ENCODE data around the gene ZNF735. TPM values are rescaled to one million over a fixed set of nuclear protein-coding genes. Genes with fewer than 3 reads are reported as not detected.
"Not testable (repeated sequence)": the region's sequence is repeated elsewhere in the genome, so short reads cannot be mapped to it uniquely, and the experiment has no call there.

ZNF735 gene
- total RNA-seq, 1 donor from 2014 or later: not detected

DNA sequence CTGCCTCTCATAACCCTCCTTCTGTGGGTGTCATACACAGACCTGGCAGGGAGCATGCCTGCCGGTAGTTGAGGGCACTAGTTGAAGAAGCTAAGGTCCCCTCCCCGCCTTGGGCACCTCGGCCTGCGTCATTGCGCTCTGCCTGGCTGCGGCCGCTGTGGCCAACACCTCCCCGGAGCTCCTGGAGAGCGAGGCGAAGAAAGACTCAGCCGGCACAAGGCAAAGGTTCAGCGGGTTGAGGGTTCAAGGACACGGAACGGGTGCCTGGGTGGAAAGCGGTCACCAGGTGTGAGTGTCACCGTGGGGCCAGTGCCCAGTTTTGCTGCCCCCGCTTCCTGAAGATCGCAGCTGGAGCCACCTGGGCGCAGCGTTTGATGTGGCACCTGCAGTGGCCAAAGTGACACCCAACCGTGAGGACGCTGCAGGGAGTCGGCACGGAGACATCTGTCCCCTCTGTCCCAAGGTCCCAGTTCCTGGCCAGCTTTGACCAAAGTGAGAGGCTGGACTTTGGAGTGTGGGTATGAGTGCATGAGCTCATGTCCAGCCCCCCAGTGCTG is 14.8 kb upstream of the ZNF735 start:
- Histone ChIP-seq H3K4me3 (ENCODE audit: low read depth, low read length) (no peak overlapping the region), H3K27me3 (ENCODE audit: control insufficient read depth, insufficient read depth, low read length) (no peaks in the 10 kb centered on the region), H3K36me3 (ENCODE audit: control insufficient read depth, insufficient read depth, low read length) (no peaks in the 10 kb centered on the region)
- DNase-seq (ENCODE audit: low read depth): no peak
- TF ChIP-seq, protein P1, sequence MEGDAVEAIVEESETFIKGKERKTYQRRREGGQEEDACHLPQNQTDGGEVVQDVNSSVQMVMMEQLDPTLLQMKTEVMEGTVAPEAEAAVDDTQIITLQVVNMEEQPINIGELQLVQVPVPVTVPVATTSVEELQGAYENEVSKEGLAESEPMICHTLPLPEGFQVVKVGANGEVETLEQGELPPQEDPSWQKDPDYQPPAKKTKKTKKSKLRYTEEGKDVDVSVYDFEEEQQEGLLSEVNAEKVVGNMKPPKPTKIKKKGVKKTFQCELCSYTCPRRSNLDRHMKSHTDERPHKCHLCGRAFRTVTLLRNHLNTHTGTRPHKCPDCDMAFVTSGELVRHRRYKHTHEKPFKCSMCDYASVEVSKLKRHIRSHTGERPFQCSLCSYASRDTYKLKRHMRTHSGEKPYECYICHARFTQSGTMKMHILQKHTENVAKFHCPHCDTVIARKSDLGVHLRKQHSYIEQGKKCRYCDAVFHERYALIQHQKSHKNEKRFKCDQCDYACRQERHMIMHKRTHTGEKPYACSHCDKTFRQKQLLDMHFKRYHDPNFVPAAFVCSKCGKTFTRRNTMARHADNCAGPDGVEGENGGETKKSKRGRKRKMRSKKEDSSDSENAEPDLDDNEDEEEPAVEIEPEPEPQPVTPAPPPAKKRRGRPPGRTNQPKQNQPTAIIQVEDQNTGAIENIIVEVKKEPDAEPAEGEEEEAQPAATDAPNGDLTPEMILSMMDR (IDR thresholded peaks at IDR 0.05; ENCODE audit: insufficient read depth, low read length, poor library complexity, severe bottlenecking): no peak

DNA sequence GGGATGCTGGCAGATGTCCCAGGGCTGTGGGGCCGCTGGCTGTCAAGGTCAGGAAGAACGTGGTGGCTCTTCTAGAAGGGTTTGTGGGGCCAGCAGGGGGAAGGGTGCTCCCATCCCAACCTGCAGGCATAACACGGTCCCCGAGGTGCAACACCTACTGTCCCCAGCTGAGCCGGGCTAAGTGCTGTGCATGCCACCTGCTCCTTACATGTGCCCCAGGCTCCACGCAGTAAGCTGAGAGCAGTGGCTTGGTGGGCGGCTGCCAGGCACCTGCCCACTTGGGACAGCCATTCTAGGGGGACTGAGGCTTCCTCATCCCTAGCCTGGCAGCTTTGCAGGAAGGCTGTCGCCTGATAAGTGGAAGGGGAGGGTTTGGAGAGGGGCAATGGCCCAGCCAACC is 14.2 kb upstream of the ZNF735 start:
- TF ChIP-seq, protein P1 (IDR thresholded peaks at IDR 0.05; ENCODE audit: insufficient read depth, low read length, poor library complexity, severe bottlenecking): no peak
- no peak for DNase-seq (ENCODE audit: low read depth)
- no peak overlapping the region for H3K4me3 ChIP-seq (ENCODE audit: low read depth, low read length)
- no peaks in the 10 kb centered on the region for H3K36me3 ChIP-seq (ENCODE audit: control insufficient read depth, insufficient read depth, low read length)
- no peaks in the 10 kb centered on the region for H3K27me3 ChIP-seq (ENCODE audit: control insufficient read depth, insufficient read depth, low read length)

GRCh38 chr7:64219710-64220298 is 12.8 kb downstream of the ZNF735 start:
- not testable (repeated sequence) for DNase-seq (ENCODE audit: low read depth); H3K4me3 ChIP-seq (ENCODE audit: low read depth, low read length); H3K36me3 ChIP-seq (ENCODE audit: control insufficient read depth, insufficient read depth, low read length); H3K27me3 ChIP-seq (ENCODE audit: control insufficient read depth, insufficient read depth, low read length)

DNA sequence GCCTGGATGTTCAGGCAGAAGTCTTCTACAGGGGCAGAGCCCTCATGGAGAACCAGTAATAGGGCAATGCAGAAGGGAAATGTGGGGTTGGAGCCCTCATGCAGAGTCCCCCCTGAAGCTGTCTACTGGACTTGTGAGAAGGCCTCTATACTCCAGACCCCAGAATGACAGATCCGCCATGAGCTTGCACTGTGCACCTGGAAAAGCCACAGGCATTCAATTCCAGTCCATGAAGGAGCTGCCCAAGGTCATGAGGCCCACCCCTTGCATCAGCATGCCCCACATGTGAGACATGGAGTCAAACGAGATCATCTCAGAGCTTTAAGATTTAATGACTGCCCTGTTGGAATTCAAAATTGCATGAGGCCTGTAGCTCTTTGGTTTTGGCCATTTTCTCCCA is 16.4 kb downstream of the ZNF735 start:
- no peak for DNase-seq (ENCODE audit: low read depth)
- Histone ChIP-seq H3K36me3 (ENCODE audit: control insufficient read depth, insufficient read depth, low read length) (no peaks in the 10 kb centered on the region), H3K27me3 (ENCODE audit: control insufficient read depth, insufficient read depth, low read length) (no peaks in the 10 kb centered on the region), H3K4me3 (ENCODE audit: low read depth, low read length) (no peak overlapping the region)
- TF ChIP-seq, protein P1 (IDR thresholded peaks at IDR 0.05; ENCODE audit: insufficient read depth, low read length, poor library complexity, severe bottlenecking): no peak

GRCh38 chr7:64228174-64228573 is 21.2 kb downstream of the ZNF735 start, which contains the start of gene ZNF679:
Gene ZNF679, plus strand, starts transcription at chr7:64228474. Its CDS starts 20,644 bp downstream, at chr7:64249118.
- H3K27me3 ChIP-seq (ENCODE audit: control insufficient read depth, insufficient read depth, low read length); H3K4me3 ChIP-seq (ENCODE audit: low read depth, low read length); H3K36me3 ChIP-seq (ENCODE audit: control insufficient read depth, insufficient read depth, low read length); DNase-seq (ENCODE audit: low read depth): not testable (repeated sequence)

DNA sequence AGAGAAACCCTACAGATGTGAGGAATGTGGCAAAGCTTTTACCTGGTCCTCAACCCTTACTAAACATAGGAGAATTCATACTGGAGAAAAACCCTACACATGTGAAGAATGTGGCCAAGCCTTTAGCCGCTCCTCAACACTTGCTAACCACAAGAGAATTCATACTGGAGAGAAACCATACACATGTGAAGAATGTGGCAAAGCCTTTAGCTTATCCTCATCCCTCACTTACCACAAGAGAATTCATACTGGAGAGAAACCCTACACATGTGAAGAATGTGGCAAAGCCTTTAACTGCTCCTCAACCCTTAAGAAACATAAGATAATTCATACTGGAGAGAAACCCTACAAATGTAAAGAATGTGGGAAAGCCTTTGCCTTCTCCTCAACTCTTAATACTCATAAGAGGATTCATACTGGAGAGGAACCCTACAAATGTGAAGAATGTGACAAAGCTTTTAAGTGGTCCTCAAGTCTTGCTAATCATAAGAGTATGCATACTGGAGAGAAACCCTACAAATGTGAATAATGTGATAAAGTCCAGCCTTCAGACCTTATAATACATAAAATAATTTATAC is 59.4 kb downstream of the ZNF735 start:
- TF ChIP-seq, protein P1 (IDR thresholded peaks at IDR 0.05; ENCODE audit: insufficient read depth, low read length, poor library complexity, severe bottlenecking): no peak
- no peaks in the 10 kb centered on the region for H3K36me3 ChIP-seq (ENCODE audit: control insufficient read depth, insufficient read depth, low read length)
- no peak for DNase-seq (ENCODE audit: low read depth)
- H3K27me3 ChIP-seq (ENCODE audit: control insufficient read depth, insufficient read depth, low read length): no peaks in the 10 kb centered on the region
- no peak overlapping the region for H3K4me3 ChIP-seq (ENCODE audit: low read depth, low read length)

Other genes starting within 250 kb of the ZNF735 start
- gene ZNF722, start 208.4 kb upstream of the ZNF735 start, total RNA-seq: not detected in 2 replicates
- gene ZNF727, start 161.8 kb upstream of the ZNF735 start, total RNA-seq: 0.14 TPM in 1 of 2 replicates, not detected in the other
- not detected in 2 replicates for gene ZNF679, start 21.3 kb downstream of the ZNF735 start, total RNA-seq
- 9.3 and 10.5 TPM in 2 replicates for gene ZNF736, start 106.8 kb downstream of the ZNF735 start, total RNA-seq